ENCODE measurements around the gene GPD2.

Gene GPD2

GRCh38 chr2:156474401-156474800 lies 38.2 kb downstream of the GPD2 start:
- FAIRE-seq = no peak
- no peak for DNase-seq (ENCODE audit: insufficient read length, low spot score)
- no peak for TF ChIP-seq CTCF (IDR thresholded peaks at IDR 0.05; ENCODE audit: insufficient read depth, missing control alignments)

- no peak for FAIRE-seq
- no peak for DNase-seq (ENCODE audit: insufficient read length, low spot score)
- TF ChIP-seq CTCF (IDR thresholded peaks at IDR 0.05; ENCODE audit: insufficient read depth, missing control alignments) = no peak
These were observed 40.1 kb downstream of the GPD2 start for GRCh38 chr2:156476021-156476849.

GRCh38 chr2:156476850-156477206 lies 40.6 kb downstream of the GPD2 start:
- DNase-seq (ENCODE audit: insufficient read length, low spot score) (no peak), FAIRE-seq (no peak)
- TF ChIP-seq CTCF (IDR thresholded peaks at IDR 0.05; ENCODE audit: insufficient read depth, missing control alignments) = no peak

GRCh38 chr2:156480376-156480775 lies 44.2 kb downstream of the GPD2 start:
- DNase-seq (ENCODE audit: insufficient read length, low spot score) (no peak), FAIRE-seq (no peak)
- TF ChIP-seq CTCF (IDR thresholded peaks at IDR 0.05; ENCODE audit: insufficient read depth, missing control alignments) = no peak

GRCh38 chr2:156481312-156481711 lies 45.1 kb downstream of the GPD2 start:
- TF ChIP-seq CTCF (IDR thresholded peaks at IDR 0.05; ENCODE audit: insufficient read depth, missing control alignments) = no peak
- FAIRE-seq (no peak), DNase-seq (ENCODE audit: insufficient read length, low spot score) (no peak)

GRCh38 chr2:156483741-156484173 lies 47.6 kb downstream of the GPD2 start:
- no peak for TF ChIP-seq CTCF (IDR thresholded peaks at IDR 0.05; ENCODE audit: insufficient read depth, missing control alignments)
- DNase-seq (ENCODE audit: insufficient read length, low spot score) = no peak
- FAIRE-seq = no peak

- DNase-seq (ENCODE audit: insufficient read length, low spot score) (no peak), FAIRE-seq (no peak)
- no peak for TF ChIP-seq CTCF (IDR thresholded peaks at IDR 0.05; ENCODE audit: insufficient read depth, missing control alignments)
These were observed 50.0 kb downstream of the GPD2 start for GRCh38 chr2:156486147-156486546.

Data from D721Med (cell line).